Astrocyte of the spinal cord (primary cell): ENCODE measurements around the gene KCNQ1.

Source experiments
- DNase-seq: peaks from one replicate; pipeline ENCODE4 v3.0.0; 2011; ENCODE audit warnings: low read depth, low spot score
- H3K4me3 ChIP-seq: 2 replicates; pipeline ENCODE4 v1.5.1; 2011; ENCODE audit warnings: low read depth, mild to moderate bottlenecking, low read length, moderate library complexity
- in situ Hi-C: cut with HindIII; loops from 2 replicates; pipeline ENCODE4 v1.10.0; 2017; ENCODE audit warnings: low sequenced_read_pairs
- TF ChIP-seq, protein P1 (sequence below): IDR thresholded peaks from 2 replicates; pipeline ENCODE4 v1.5.1; 2012; ENCODE audit warnings: low read depth, mild to moderate bottlenecking, low read length, inconsistent platforms

KCNQ1 gene

GRCh38 chr11:2686360-2687222, 241.8 kb downstream of the KCNQ1 start:
- no peak for DNase-seq
- in situ Hi-C loops, result no loop called here
- TF ChIP-seq, protein P1, sequence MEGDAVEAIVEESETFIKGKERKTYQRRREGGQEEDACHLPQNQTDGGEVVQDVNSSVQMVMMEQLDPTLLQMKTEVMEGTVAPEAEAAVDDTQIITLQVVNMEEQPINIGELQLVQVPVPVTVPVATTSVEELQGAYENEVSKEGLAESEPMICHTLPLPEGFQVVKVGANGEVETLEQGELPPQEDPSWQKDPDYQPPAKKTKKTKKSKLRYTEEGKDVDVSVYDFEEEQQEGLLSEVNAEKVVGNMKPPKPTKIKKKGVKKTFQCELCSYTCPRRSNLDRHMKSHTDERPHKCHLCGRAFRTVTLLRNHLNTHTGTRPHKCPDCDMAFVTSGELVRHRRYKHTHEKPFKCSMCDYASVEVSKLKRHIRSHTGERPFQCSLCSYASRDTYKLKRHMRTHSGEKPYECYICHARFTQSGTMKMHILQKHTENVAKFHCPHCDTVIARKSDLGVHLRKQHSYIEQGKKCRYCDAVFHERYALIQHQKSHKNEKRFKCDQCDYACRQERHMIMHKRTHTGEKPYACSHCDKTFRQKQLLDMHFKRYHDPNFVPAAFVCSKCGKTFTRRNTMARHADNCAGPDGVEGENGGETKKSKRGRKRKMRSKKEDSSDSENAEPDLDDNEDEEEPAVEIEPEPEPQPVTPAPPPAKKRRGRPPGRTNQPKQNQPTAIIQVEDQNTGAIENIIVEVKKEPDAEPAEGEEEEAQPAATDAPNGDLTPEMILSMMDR, result no peak
- H3K4me3 ChIP-seq, result no peak overlapping the region

GRCh38 chr11:2687223-2687530, 242.4 kb downstream of the KCNQ1 start:
- no peak overlapping the region for H3K4me3 ChIP-seq
- no peak for DNase-seq
- TF ChIP-seq, protein P1, result no peak
- in situ Hi-C loops, result no loop called here

- DNase-seq, result no peak
- in situ Hi-C loops, result no loop called here
- no peak overlapping the region for H3K4me3 ChIP-seq
- TF ChIP-seq, protein P1, result no peak
Observed at GRCh38 chr11:2687782-2688191, 243.0 kb downstream of the KCNQ1 start.

- DNase-seq, result no peak
- no peak overlapping the region for H3K4me3 ChIP-seq
- in situ Hi-C loops, result no loop called here
- TF ChIP-seq, protein P1, result no peak
Observed at GRCh38 chr11:2688381-2689231, 243.8 kb downstream of the KCNQ1 start.

DNA sequence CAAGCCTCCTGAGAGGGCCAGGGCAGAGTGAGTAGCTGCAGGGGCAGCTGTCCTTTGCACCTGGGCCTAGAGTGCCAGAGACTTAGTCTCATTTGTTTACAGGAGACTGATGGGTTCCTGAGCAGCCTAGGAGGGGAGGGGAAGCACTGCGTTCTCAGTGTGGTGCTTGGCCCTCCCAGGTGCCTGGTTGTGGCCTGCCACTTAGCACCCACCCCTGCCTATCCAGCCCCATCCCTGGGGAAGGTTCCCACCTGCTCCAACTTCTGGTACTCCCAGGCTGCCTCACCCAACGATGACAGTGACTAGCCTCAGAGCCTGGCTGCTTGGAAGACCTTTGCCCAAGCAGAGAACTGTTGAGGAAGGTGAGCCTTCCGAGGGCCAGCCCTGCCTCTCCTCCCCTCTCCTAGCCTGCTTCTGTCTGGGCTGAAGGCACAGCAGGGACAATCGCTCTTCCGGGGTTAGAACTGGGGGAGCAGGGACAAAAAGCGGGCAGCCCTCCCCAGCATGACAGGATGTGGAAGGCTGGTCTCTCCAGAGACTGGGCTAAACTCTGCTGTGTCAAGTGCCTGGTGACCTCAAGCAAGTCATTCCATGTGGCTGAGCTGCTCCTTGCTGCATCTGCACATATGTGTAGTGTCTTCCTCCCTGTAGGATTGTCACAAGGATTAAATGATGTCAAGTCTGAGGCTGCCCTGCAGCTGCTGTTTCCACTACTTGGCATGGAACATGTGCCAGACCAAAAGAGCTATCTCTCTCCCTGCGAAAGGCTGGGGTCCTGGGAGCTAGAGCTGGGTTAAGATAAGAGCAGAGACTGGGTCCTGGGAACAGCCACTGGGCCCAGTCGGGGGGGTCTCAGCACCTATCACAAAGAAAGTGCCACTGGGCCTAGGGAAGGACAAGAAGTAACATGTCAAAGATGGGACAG, 245.1 kb downstream of the KCNQ1 start:
- TF ChIP-seq, protein P1, result no peak
- in situ Hi-C loops, result no loop called here
- DNase-seq, result no peak
- H3K4me3 ChIP-seq, result no peak overlapping the region
